Measurements from ENCODE around the gene LYRM7. TPM values are rescaled to one million over a fixed set of nuclear protein-coding genes. Genes with fewer than 3 reads are reported as not detected.

LYRM7 gene
- total and polyA plus RNA-seq, 10 of the 15 experiments (the other 5 are each of a cell fraction or from before 2014, with no cell fraction given), result 9.2 to 68.8 (median 20.2) TPM

- H4K20me1 ChIP-seq (ENCODE audit: control insufficient read depth, insufficient read depth), result no peaks in the 10 kb centered on the region
- FAIRE-seq (no peak), DNase-seq (ENCODE audit: low read depth, low spot score) (no peak), ATAC-seq (peak; percentile 28; the same call in 2 of the 3 replicates)
- no peaks in the 10 kb centered on the region for H3K4me1 ChIP-seq (ENCODE audit: control insufficient read depth, insufficient read depth, low read length)
- H3K79me2 ChIP-seq (ENCODE audit: control insufficient read depth, insufficient read depth, low read length), result peaks cover 11% of the 10 kb centered on the region
- no peak for TF ChIP-seq RBBP5 (conservative IDR thresholded peaks at IDR 0.05)
- no peak for TF ChIP-seq ATF7 (IDR thresholded peaks at IDR 0.05; ENCODE audit: low read depth)
- TF ChIP-seq, protein P1, sequence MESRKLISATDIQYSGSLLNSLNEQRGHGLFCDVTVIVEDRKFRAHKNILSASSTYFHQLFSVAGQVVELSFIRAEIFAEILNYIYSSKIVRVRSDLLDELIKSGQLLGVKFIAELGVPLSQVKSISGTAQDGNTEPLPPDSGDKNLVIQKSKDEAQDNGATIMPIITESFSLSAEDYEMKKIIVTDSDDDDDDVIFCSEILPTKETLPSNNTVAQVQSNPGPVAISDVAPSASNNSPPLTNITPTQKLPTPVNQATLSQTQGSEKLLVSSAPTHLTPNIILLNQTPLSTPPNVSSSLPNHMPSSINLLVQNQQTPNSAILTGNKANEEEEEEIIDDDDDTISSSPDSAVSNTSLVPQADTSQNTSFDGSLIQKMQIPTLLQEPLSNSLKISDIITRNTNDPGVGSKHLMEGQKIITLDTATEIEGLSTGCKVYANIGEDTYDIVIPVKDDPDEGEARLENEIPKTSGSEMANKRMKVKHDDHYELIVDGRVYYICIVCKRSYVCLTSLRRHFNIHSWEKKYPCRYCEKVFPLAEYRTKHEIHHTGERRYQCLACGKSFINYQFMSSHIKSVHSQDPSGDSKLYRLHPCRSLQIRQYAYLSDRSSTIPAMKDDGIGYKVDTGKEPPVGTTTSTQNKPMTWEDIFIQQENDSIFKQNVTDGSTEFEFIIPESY (IDR thresholded peaks at IDR 0.05), result no peak
- no peak for TF ChIP-seq ZNF207 (IDR thresholded peaks at IDR 0.05; ENCODE audit: borderline replicate concordance)
- no peak for TF ChIP-seq IKZF2 (IDR thresholded peaks at IDR 0.05)
- no peak for TF ChIP-seq STAT3 (IDR thresholded peaks at IDR 0.05; ENCODE audit: low read depth, low read length)
- TF ChIP-seq CREB1 (IDR thresholded peaks at IDR 0.05; ENCODE audit: low read depth), result no peak
- TF ChIP-seq YY1 (IDR thresholded peaks at IDR 0.05; ENCODE audit: low read depth, low read length), result no peak
- TF ChIP-seq MYB (IDR thresholded peaks at IDR 0.05; ENCODE audit: borderline replicate concordance, low read depth, low read length), result no peak
- no peak for TF ChIP-seq CTCF (IDR thresholded peaks at IDR 0.05 in 2 of 3, conservative IDR thresholded peaks at IDR 0.05 in 1 of 3; ENCODE audit: control insufficient read depth in 2 of 3, extremely low read depth in 1 of 3, insufficient read depth in 1 of 3, low read depth in 3 of 3, low read length in 3 of 3)
- no peak for TF ChIP-seq RCOR1 (conservative IDR thresholded peaks at IDR 0.05; ENCODE audit: low read depth, low read length)
- TF ChIP-seq HDGF (IDR thresholded peaks at IDR 0.05), result no peak
- no peak for TF ChIP-seq JUND (IDR thresholded peaks at IDR 0.05; ENCODE audit: low read depth, low read length)
- CTCF ChIA-PET, result no interaction called here
- SMC1A ChIA-PET (ENCODE audit: uncharacterized antibody, unreplicated experiment), result no interaction called here
- H3K9ac ChIP-seq (ENCODE audit: control insufficient read depth, insufficient read depth, low read length), result no peak overlapping the region
- no peak overlapping the region for H3K4me2 ChIP-seq (ENCODE audit: control insufficient read depth, insufficient read depth)
- peaks cover 2 to 8% of the 10 kb centered on the region in 2 experiments; a peak in 3 of 4 replicates for H3K36me3 ChIP-seq (ENCODE audit: control insufficient read depth in 2 of 2, insufficient read depth in 2 of 2, low read length in 1 of 2)
- no peaks in the 10 kb centered on the region for H3K27me3 ChIP-seq (replicated peaks in 1 of 2; ENCODE audit: control insufficient read depth in 2 of 2, insufficient read depth in 2 of 2, low read length in 1 of 2)
- H2AFZ ChIP-seq (ENCODE audit: control insufficient read depth, low read depth, low read length), result no peak overlapping the region
- RAD21 ChIA-PET (ENCODE audit: unreplicated experiment), result no interaction called here
- in situ Hi-C loops (cut with MboI) (no loop called here), intact Hi-C loops (cut with micrococcal nuclease; ENCODE audit: unreplicated experiment) (no loop called here)
- 93% methylated on average over 2 of the region's 2 CpGs for WGBS (ENCODE audit: insufficient coverage, insufficient replicate concordance, low lambda C conversion rate, missing lambda C conversion rate)
- H3K27ac ChIP-seq (ENCODE audit: control insufficient read depth, insufficient read depth), result no peak overlapping the region
- H3K9me3 ChIP-seq (replicated peaks; ENCODE audit: control insufficient read depth, insufficient read depth, low read length), result no peaks in the 10 kb centered on the region
- no TSS peak for BruUV-seq (replicated peaks)
- H3K4me3 ChIP-seq, result no peak overlapping the region
- POLR2A ChIA-PET, result no interaction called here
These were observed 14.4 kb upstream of the LYRM7 start for GRCh38 chr5:131156385-131156784.
